Vagina (tissue), 2 donors: ENCODE results near the gene RALB. TPM values are rescaled to one million over a fixed set of nuclear protein-coding genes. Genes with fewer than 3 reads are reported as not detected.

Source experiments
- DNase-seq, 2 donors: peaks; one replicate each; pipeline ENCODE4 v3.0.0-alpha.2; 2017; ENCODE audit errors: extremely low spot score in 2 of 2
- H3K27ac ChIP-seq: fragments of 200-600 bp; sonication (generic); one replicate; pipeline ENCODE4 v1.5.1; 2019
- H3K27me3 ChIP-seq: fragments of 200-600 bp; sonication (generic); one replicate; pipeline ENCODE4 v1.5.1; 2019
- H3K36me3 ChIP-seq, 2 donors: fragments of 200-600 bp; sonication (generic); one replicate each; pipeline ENCODE4 v1.5.1; 2017 to 2019
- H3K4me1 ChIP-seq: fragments of 200-600 bp; sonication (generic); one replicate; pipeline ENCODE4 v1.5.1; 2019
- H3K4me3 ChIP-seq, 2 donors: fragments of 200-600 bp; sonication (generic); 1 replicate in 1 of 2; 2 replicates in 1 of 2; pipeline ENCODE4 v1.5.1; 2016 to 2019
- H3K9me3 ChIP-seq: fragments of 200-600 bp; sonication (generic); one replicate; pipeline ENCODE4 v1.5.1; 2019
- CTCF ChIP-seq, 3 experiments: fragments of 450-650 bp in 2 of 3; fragments of 200-600 bp in 1 of 3; sonication (generic) in 1 of 3; IDR thresholded peaks; one replicate each; pipeline ENCODE4 v1.5.1; 2017 to 2019; ENCODE audit warnings: antibody characterized with exemption in 3 of 3, mild to moderate bottlenecking in 2 of 3, moderate library complexity in 2 of 3
- POLR2A ChIP-seq, 2 donors: fragments of 450-650 bp; IDR thresholded peaks; one replicate each; pipeline ENCODE4 v1.6.1; 2017; ENCODE audit warnings: antibody characterized with exemption in 2 of 2, mild to moderate bottlenecking in 2 of 2, moderate library complexity in 2 of 2
- POLR2AphosphoS5 ChIP-seq, 2 donors: sonication (generic); formaldehyde crosslinking; IDR thresholded peaks; one replicate each; pipeline ENCODE4 v1.9.0; 2017; ENCODE audit warnings: antibody characterized with exemption in 2 of 2, mild to moderate bottlenecking in 2 of 2, low read depth in 1 of 2; ENCODE audit not compliant: insufficient read depth in 1 of 2
- intact Hi-C: fragments of 100-400 bp; cut with DNase I; formaldehyde crosslinking; loops from one replicate; pipeline ENCODE4 v1.15.1; 2023
- total RNA-seq: library from RNA; depleted of rRNA; stranded (reverse); fragments of >200 nt; gene quantifications from one replicate; pipeline ENCODE4 v1.2.3, GENCODE V29; 2016

Gene RALB
- total RNA-seq, 1 donor from 2014 or later = 44.0 TPM

GRCh38 chr2:120244656-120245519 is 7.8 kb upstream of the RALB start:
- no peak for TF ChIP-seq CTCF (IDR thresholded peaks at IDR 0.05)
- no peak for TF ChIP-seq POLR2AphosphoS5 (IDR thresholded peaks at IDR 0.05; ENCODE audit: insufficient read depth in 1 of 2, low read depth in 1 of 2)
- no peak for TF ChIP-seq POLR2A (IDR thresholded peaks at IDR 0.05)
- intact Hi-C loops = no loop called here
- Histone ChIP-seq H3K4me1 (peaks cover 51% of the 10 kb centered on the region), H3K27me3 (no peaks in the 10 kb centered on the region), H3K27ac (peak overlapping the region; percentile 52), H3K9me3 (no peaks in the 10 kb centered on the region), H3K36me3 (no peaks in the 10 kb centered on the region), H3K4me3 (no peak overlapping the region)
- no peak for DNase-seq

- TF ChIP-seq POLR2AphosphoS5 (IDR thresholded peaks at IDR 0.05; ENCODE audit: insufficient read depth in 1 of 2, low read depth in 1 of 2) = peak; percentile 70 to 82
- no peak for TF ChIP-seq POLR2A (IDR thresholded peaks at IDR 0.05)
- Histone ChIP-seq H3K36me3 (no peaks in the 10 kb centered on the region), H3K4me1 (peaks cover 45% of the 10 kb centered on the region), H3K4me3 (no peak overlapping the region), H3K9me3 (no peaks in the 10 kb centered on the region), H3K27me3 (no peaks in the 10 kb centered on the region), H3K27ac (peak overlapping the region; percentile 52)
- DNase-seq = no peak
- intact Hi-C loops = no loop called here
Observed at GRCh38 chr2:120245520-120246332, 6.9 kb upstream of the RALB start.

GRCh38 chr2:120246546-120247300 is 5.9 kb upstream of the RALB start:
- H3K27me3 ChIP-seq = no peaks in the 10 kb centered on the region
- no peak overlapping the region for H3K4me3 ChIP-seq
- TF ChIP-seq CTCF (IDR thresholded peaks at IDR 0.05) = no peak
- no peak for TF ChIP-seq POLR2AphosphoS5 (IDR thresholded peaks at IDR 0.05; ENCODE audit: insufficient read depth in 1 of 2, low read depth in 1 of 2)
- no peak for TF ChIP-seq POLR2A (IDR thresholded peaks at IDR 0.05)
- peaks cover 50% of the 10 kb centered on the region for H3K4me1 ChIP-seq
- no peaks in the 10 kb centered on the region for H3K9me3 ChIP-seq
- intact Hi-C loops = no loop called here
- DNase-seq = no peak
- peak overlapping the region; percentile 52 for H3K27ac ChIP-seq
- no peaks in the 10 kb centered on the region for H3K36me3 ChIP-seq

- DNase-seq = no peak
- Histone ChIP-seq H3K36me3 (no peaks in the 10 kb centered on the region), H3K27ac (no peak overlapping the region), H3K4me1 (peaks cover 54% of the 10 kb centered on the region), H3K9me3 (no peaks in the 10 kb centered on the region), H3K27me3 (no peaks in the 10 kb centered on the region), H3K4me3 (no peak overlapping the region)
- intact Hi-C loops = no loop called here
- no peak for TF ChIP-seq POLR2AphosphoS5 (IDR thresholded peaks at IDR 0.05; ENCODE audit: insufficient read depth in 1 of 2, low read depth in 1 of 2)
- no peak for TF ChIP-seq CTCF (IDR thresholded peaks at IDR 0.05)
- no peak for TF ChIP-seq POLR2A (IDR thresholded peaks at IDR 0.05)
Observed at GRCh38 chr2:120247851-120248250, 4.8 kb upstream of the RALB start.

- Histone ChIP-seq H3K9me3 (no peaks in the 10 kb centered on the region), H3K36me3 (no peaks in the 10 kb centered on the region), H3K4me3 (no peak overlapping the region), H3K27ac (no peak overlapping the region), H3K27me3 (no peaks in the 10 kb centered on the region), H3K4me1 (peaks cover 54% of the 10 kb centered on the region)
- no peak for DNase-seq
- no peak for TF ChIP-seq POLR2AphosphoS5 (IDR thresholded peaks at IDR 0.05; ENCODE audit: insufficient read depth in 1 of 2, low read depth in 1 of 2)
- no peak for TF ChIP-seq POLR2A (IDR thresholded peaks at IDR 0.05)
- no peak for TF ChIP-seq CTCF (IDR thresholded peaks at IDR 0.05)
- intact Hi-C loops = no loop called here
Observed at GRCh38 chr2:120250640-120251039, 2.0 kb upstream of the RALB start.
